Endothelial cell (in vitro differentiated cells): Measurements from ENCODE around the gene TMEM147. TPM values are rescaled to one million over a fixed set of nuclear protein-coding genes. Genes with fewer than 3 reads are reported as not detected.

ENCODE experiments used
- DNase-seq: peaks from one replicate; pipeline ENCODE4 v3.0.0; 2021; ENCODE audit warnings: low spot score
- H3K27ac Mint-ChIP-seq: one replicate; pipeline ENCODE4 v1.8.0; 2021; ENCODE audit warnings: mixed read lengths, inconsistent platforms; ENCODE audit not compliant: unreplicated experiment
- H3K27me3 Mint-ChIP-seq: one replicate; pipeline ENCODE4 v1.8.0; 2021; ENCODE audit warnings: mild to moderate bottlenecking, moderate library complexity, mixed read lengths, inconsistent platforms; ENCODE audit not compliant: unreplicated experiment
- H3K36me3 Mint-ChIP-seq: one replicate; pipeline ENCODE4 v1.8.0; 2021; ENCODE audit warnings: mild to moderate bottlenecking, low read depth, mixed read lengths, inconsistent platforms; ENCODE audit not compliant: unreplicated experiment
- H3K4me1 Mint-ChIP-seq: one replicate; pipeline ENCODE4 v1.8.0; 2021; ENCODE audit warnings: mild to moderate bottlenecking, mixed read lengths, inconsistent platforms; ENCODE audit not compliant: unreplicated experiment
- H3K4me3 Mint-ChIP-seq: one replicate; pipeline ENCODE4 v1.8.0; 2021; ENCODE audit warnings: mild to moderate bottlenecking, mixed read lengths, inconsistent platforms; ENCODE audit not compliant: unreplicated experiment
- H3K9me3 Mint-ChIP-seq: one replicate; pipeline ENCODE4 v1.8.0; 2021; ENCODE audit warnings: mixed read lengths, inconsistent platforms; ENCODE audit not compliant: unreplicated experiment
- CTCF ChIP-seq: fragments of 200-600 bp; sonication (generic); IDR thresholded peaks from one replicate; pipeline ENCODE4 v1.5.0; 2021; ENCODE audit warnings: antibody characterized with exemption; ENCODE audit not compliant: unreplicated experiment
- total RNA-seq: library from RNA; stranded (reverse); fragmentation: NEBNext Ultra II Directional; extraction: Animal tissue kit (Norgen Biotek cat#: 25700); gene quantifications from one replicate; pipeline ENCODE4 v1.2.1, GENCODE V29; 2021; ENCODE audit not compliant: unreplicated experiment

The TMEM147 gene
- total RNA-seq, 1 donor from 2014 or later: 62.0 TPM

GRCh38 chr19:35555301-35556005 is 10.0 kb downstream of the TMEM147 start:
- Mint-ChIP-seq H3K4me1 (peaks cover 3% of the 10 kb centered on the region), H3K27me3 (peaks cover 34% of the 10 kb centered on the region), H3K36me3 (peaks cover 11% of the 10 kb centered on the region), H3K4me3 (no peak overlapping the region), H3K27ac (no peak overlapping the region), H3K9me3 (no peaks in the 10 kb centered on the region)
- peak; percentile 56 for DNase-seq
- TF ChIP-seq CTCF: no peak

- DNase-seq: no peak
- Mint-ChIP-seq H3K27me3 (peaks cover 38% of the 10 kb centered on the region), H3K9me3 (no peaks in the 10 kb centered on the region), H3K27ac (no peak overlapping the region), H3K4me3 (no peak overlapping the region), H3K4me1 (peaks cover 3% of the 10 kb centered on the region), H3K36me3 (peaks cover 7% of the 10 kb centered on the region)
- no peak for TF ChIP-seq CTCF
Measured at GRCh38 chr19:35556025-35556590, 10.7 kb downstream of the TMEM147 start.

- Mint-ChIP-seq H3K27ac (no peak overlapping the region), H3K27me3 (peaks cover 45% of the 10 kb centered on the region), H3K4me3 (peak overlapping the region; percentile 67), H3K4me1 (peaks cover 3% of the 10 kb centered on the region), H3K9me3 (no peaks in the 10 kb centered on the region), H3K36me3 (peaks cover 4% of the 10 kb centered on the region)
- DNase-seq: no peak
- TF ChIP-seq CTCF: no peak
Measured at GRCh38 chr19:35556846-35557538, 11.6 kb downstream of the TMEM147 start.

- TF ChIP-seq CTCF: no peak
- Mint-ChIP-seq H3K27me3 (peaks cover 46% of the 10 kb centered on the region), H3K4me1 (peaks cover 3% of the 10 kb centered on the region), H3K27ac (no peak overlapping the region), H3K4me3 (peak overlapping the region; percentile 87), H3K36me3 (peaks cover 4% of the 10 kb centered on the region), H3K9me3 (no peaks in the 10 kb centered on the region)
- DNase-seq: peak; percentile 71
Measured at GRCh38 chr19:35557539-35558399, 12.3 kb downstream of the TMEM147 start.
